K562 (cell line): ENCODE data around the gene DENND2A. TPM values are rescaled to one million over a fixed set of nuclear protein-coding genes. Genes with fewer than 3 reads are reported as not detected.

Experiments
- BCL6 ChIP-seq: fragments of 250-450 bp; sonication (Bioruptor Pico); IDR thresholded peaks from 2 replicates; pipeline ENCODE4 v1.4.0; 2020
- C11orf30 ChIP-seq: fragments of 450-650 bp; IDR thresholded peaks from 2 replicates; pipeline ENCODE4 v1.6.1; 2016; ENCODE audit warnings: low read depth, mild to moderate bottlenecking
- DACH1 ChIP-seq: fragments of 450-650 bp; IDR thresholded peaks from 2 replicates; pipeline ENCODE4 v1.6.1; 2018; ENCODE audit not compliant: partially characterized antibody
- HINFP ChIP-seq: fragments of 450-650 bp; conservative IDR thresholded peaks from 2 replicates; pipeline ENCODE4 v1.6.1; 2016; ENCODE audit warnings: missing genetic modification characterization, low read depth, mild to moderate bottlenecking, control low read depth, missing compliant biosample characterization
- HNRNPK ChIP-seq: fragments of 200-400 bp; formaldehyde crosslinking; IDR thresholded peaks from one replicate; pipeline ENCODE4 v1.6.1; 2018; ENCODE audit warnings: mild to moderate bottlenecking, low read depth, low read length; ENCODE audit not compliant: poor library complexity, severe bottlenecking
- MTA3 ChIP-seq: fragments of 450-650 bp; formaldehyde crosslinking; IDR thresholded peaks from 2 replicates; pipeline ENCODE4 v1.6.1; 2017; ENCODE audit warnings: mild to moderate bottlenecking, borderline replicate concordance
- PRPF4 ChIP-seq: fragments of 200-400 bp; formaldehyde crosslinking; IDR thresholded peaks from one replicate; pipeline ENCODE4 v1.6.1; 2017; ENCODE audit warnings: low read length, low read depth, mild to moderate bottlenecking; ENCODE audit not compliant: insufficient read depth, poor library complexity, severe bottlenecking
- RCOR1 ChIP-seq, 2 experiments: IDR thresholded peaks; 2 replicates each; pipeline ENCODE4 v1.6.1; 2012; ENCODE audit warnings: low read depth in 2 of 2, low read length in 2 of 2, borderline replicate concordance in 1 of 2, improper control_type of control experiment in 1 of 2
- RNF2 ChIP-seq: sonication (generic); IDR thresholded peaks from 2 replicates; pipeline ENCODE4 v1.6.1; 2016
- SAFB ChIP-seq: fragments of 200-400 bp; formaldehyde crosslinking; IDR thresholded peaks from 2 replicates; pipeline ENCODE4 v1.6.1; 2017; ENCODE audit warnings: low read depth, low read length, borderline replicate concordance
- SIN3A ChIP-seq, 2 experiments: fragments of 150-350 bp in 1 of 2; IDR thresholded peaks; 2 replicates each; pipeline ENCODE4 v1.6.1; 2011 to 2016; ENCODE audit warnings: borderline replicate concordance in 2 of 2, low read depth in 2 of 2, low read length in 2 of 2, mild to moderate bottlenecking in 2 of 2, moderate library complexity in 2 of 2; ENCODE audit not compliant: control insufficient read depth in 1 of 2
- SMARCA4 ChIP-seq: fragments of 450-650 bp; IDR thresholded peaks from 2 replicates; pipeline ENCODE4 v1.6.1; 2016
- SMARCA5 ChIP-seq: fragments of 450-650 bp; IDR thresholded peaks from 2 replicates; pipeline ENCODE4 v1.6.1; 2016
- SMARCE1 ChIP-seq: fragments of 450-650 bp; IDR thresholded peaks from 2 replicates; pipeline ENCODE4 v1.7.1; 2016; ENCODE audit warnings: mild to moderate bottlenecking
- ZNF407 ChIP-seq: fragments of 450-650 bp; IDR thresholded peaks from 2 replicates; pipeline ENCODE4 v1.6.1; 2016; ENCODE audit warnings: low read depth
- ZNF655 ChIP-seq: fragments of 250-450 bp; sonication (Bioruptor Pico); IDR thresholded peaks from 2 replicates; pipeline ENCODE4 v1.5.0; 2021
- polyA plus RNA-seq, 8 experiments: library from polyadenylated mRNA; depleted of rRNA in 4 of 8; stranded (reverse) in 5 of 8; unstranded in 3 of 8; fragments of >200 nt; fragmentation: Nextera tagmentation in 2 of 8; fragmentation: Illumina TruSeq in 1 of 8; extraction: Ambion mirVana in 2 of 8; extraction: Trizol in 1 of 8; gene quantifications; 2 replicates each; pipeline versions ENCODE4 v1.2.1 to v1.2.3, GENCODE V29; 2011 to 2014; ENCODE audit warnings: inconsistent platforms in 1 of 8, missing spikeins in 1 of 8
- total RNA-seq, 7 experiments: library from RNA; depleted of rRNA in 6 of 7; stranded (reverse); fragments of >200 nt in 6 of 7; fragmentation: Illumina TruSeq in 2 of 7; extraction: Trizol in 2 of 7; gene quantifications; 2 replicates each; pipeline versions ENCODE4 v1.2.1 to v1.2.3, GENCODE V29; 2011 to 2021; ENCODE audit warnings: low replicate concordance in 1 of 7

Gene DENND2A
- total and polyA plus RNA-seq, 9 of the 15 experiments (the other 6 are each of a cell fraction or from before 2014, with no cell fraction given), result not detected

GRCh38 chr7:140476698-140477261 lies 163.8 kb downstream of the DENND2A start (continued):
- TF ChIP-seq C11orf30 (no peak), RCOR1 (IDR thresholded peaks at IDR 0.05; ENCODE audit: borderline replicate concordance in 1 of 2, low read depth in 2 of 2, low read length in 2 of 2) (0 out of 4 replicates have a peak, but pooled peaks of 1 of the 2 experiments have one; percentile 12), HINFP (tag) (no peak), PRPF4 (no peak), DACH1 (no peak), SMARCA5 (no peak), HNRNPK (no peak), SAFB (no peak), SMARCE1 (0 out of 2 replicates have a peak, but pooled peaks have one; percentile 35), MTA3 (no peak), RNF2 (no peak), BCL6 (CRISPR knock-in tag) (no peak), ZNF655 (0 out of 2 replicates have a peak, but pooled peaks have one; percentile 38), SMARCA4 (peak; percentile 60; the same call in 1 of the 2 replicates), ZNF407 (peak; percentile 52; the same call in 1 of the 2 replicates), SIN3A (IDR thresholded peaks at IDR 0.05; ENCODE audit: borderline replicate concordance in 2 of 2, control insufficient read depth in 1 of 2, low read depth in 2 of 2, low read length in 2 of 2) (no peak)
